Esophagus (tissue), 2 donors: ENCODE measurements around the gene HDAC4. TPM values are rescaled to one million over a fixed set of nuclear protein-coding genes. Genes with fewer than 3 reads are reported as not detected.

ENCODE experiments used
- H3K27ac ChIP-seq, 2 donors: one replicate each; pipeline ENCODE4 v1.5.1; 2013; ENCODE audit warnings: low read depth in 2 of 2, mild to moderate bottlenecking in 2 of 2, inconsistent platforms in 1 of 2, low read length in 1 of 2, moderate library complexity in 1 of 2
- H3K27me3 ChIP-seq, 2 donors: one replicate each; pipeline ENCODE4 v1.6.1; 2013; ENCODE audit warnings: low read length in 2 of 2, control low read depth in 1 of 2, mild to moderate bottlenecking in 1 of 2; ENCODE audit not compliant: insufficient read depth in 2 of 2, control insufficient read depth in 1 of 2
- H3K36me3 ChIP-seq, 2 donors: one replicate each; pipeline ENCODE4 v1.6.1; 2013; ENCODE audit warnings: low read length in 1 of 2; ENCODE audit not compliant: control insufficient read depth in 2 of 2, insufficient read depth in 2 of 2
- H3K4me1 ChIP-seq, 2 donors: one replicate each; pipeline ENCODE4 v1.6.1; 2013; ENCODE audit warnings: low read length in 1 of 2; ENCODE audit not compliant: control insufficient read depth in 2 of 2, insufficient read depth in 2 of 2
- H3K4me3 ChIP-seq, 2 donors: one replicate each; pipeline ENCODE4 v1.5.1; 2013; ENCODE audit warnings: low read length in 2 of 2, mild to moderate bottlenecking in 2 of 2, low read depth in 1 of 2, moderate library complexity in 1 of 2
- H3K9me3 ChIP-seq, 2 donors: one replicate each; pipeline ENCODE4 v1.6.1; 2013; ENCODE audit warnings: mild to moderate bottlenecking in 2 of 2, low read depth in 1 of 2, low read length in 1 of 2, moderate library complexity in 1 of 2; ENCODE audit not compliant: control insufficient read depth in 2 of 2, insufficient read depth in 1 of 2
- WGBS, 2 donors: extraction: QIAGEN DNeasy Blood & Tissue Kit; methylation state at CpG; one replicate each; pipeline ENCODE4 v1.1.7; 2013; 5-methylcytosine and 5-hydroxymethylcytosine counted together
- polyA plus RNA-seq, 2 donors: library from polyadenylated mRNA; stranded (reverse); fragments of 200-250 nt; gene quantifications; one replicate each; pipeline ENCODE4 v1.2.3, GENCODE V29; 2013
- donor health status: healthy with polysubstance abuse.
- donor health status: Bipolar disorder and iron deficiency.

Gene HDAC4
- polyA plus RNA-seq, 2 donors = 5.9 to 10.2 TPM

DNA sequence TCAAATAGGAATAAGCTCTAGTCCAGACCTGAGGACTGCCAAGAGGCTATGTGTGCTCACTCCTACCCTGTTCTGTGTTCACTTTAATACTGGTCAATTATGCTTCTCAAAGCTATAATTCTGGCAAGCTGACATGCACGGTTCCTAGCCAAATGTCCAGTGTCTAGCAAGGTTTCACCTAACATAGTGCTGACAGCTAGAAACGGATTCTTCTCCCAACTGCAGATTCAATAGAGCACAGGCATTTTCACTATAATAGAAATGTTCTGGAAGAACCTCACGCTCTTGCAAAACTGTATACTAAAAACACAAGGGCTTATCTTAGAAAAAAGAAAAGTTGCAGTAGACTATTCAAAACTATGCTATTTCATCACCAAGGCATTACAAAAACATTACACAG lies 45.1 kb downstream of the HDAC4 start:
- Histone ChIP-seq H3K4me3 (no peak overlapping the region), H3K36me3 (peaks cover 8 to 10% of the 10 kb centered on the region in 2 donors), H3K27ac (no peak overlapping the region), H3K27me3 (no peaks in the 10 kb centered on the region), H3K4me1 (peaks cover 5 to 7% of the 10 kb centered on the region in 2 donors), H3K9me3 (no peaks in the 10 kb centered on the region)
- WGBS, 2 donors = 67 to 85% methylated on average over 3 of the region's 3 CpGs

DNA sequence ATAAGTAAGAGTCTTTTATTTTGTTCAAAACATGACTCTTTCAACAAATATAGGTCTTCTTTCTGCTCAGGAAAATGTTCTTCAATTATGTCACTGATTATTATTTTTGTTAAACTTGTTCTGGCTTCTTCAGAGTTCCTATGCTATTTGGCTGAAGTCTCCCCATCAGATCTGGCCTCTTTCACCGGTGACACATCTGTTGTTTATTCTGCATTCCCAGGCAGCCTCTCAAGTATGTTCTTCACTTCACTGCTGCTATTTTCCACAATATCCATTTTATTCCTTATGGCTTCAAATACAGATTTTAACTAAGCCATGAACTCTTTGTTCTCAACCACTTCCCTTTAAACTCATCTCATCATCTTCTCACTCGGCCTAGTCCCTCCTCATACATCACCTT lies 45.7 kb downstream of the HDAC4 start:
- Histone ChIP-seq H3K27me3 (no peaks in the 10 kb centered on the region), H3K4me1 (peaks cover under 1 to 4% of the 10 kb centered on the region in 2 donors), H3K9me3 (no peaks in the 10 kb centered on the region), H3K4me3 (no peak overlapping the region), H3K36me3 (peaks cover 8 to 10% of the 10 kb centered on the region in 2 donors), H3K27ac (no peak overlapping the region)
- 63 to 68% methylated on average over 2 of the region's 2 CpGs for WGBS, 2 donors

DNA sequence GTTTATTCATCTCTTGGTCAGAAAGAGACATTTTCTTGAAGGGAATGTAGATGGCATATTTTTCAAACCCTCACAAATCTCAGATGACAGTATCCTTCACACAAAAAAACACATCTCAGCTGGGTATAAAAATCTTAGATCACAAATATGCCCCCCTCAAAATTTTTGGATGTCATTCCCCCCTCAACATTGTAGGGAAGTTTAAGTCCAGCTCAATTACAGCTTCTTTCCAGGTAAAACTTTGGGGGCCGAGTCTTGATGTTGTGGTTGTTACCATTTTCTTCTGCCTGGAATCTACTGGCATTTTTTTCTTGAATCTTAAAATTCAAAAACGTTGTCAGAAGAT lies 46.1 kb downstream of the HDAC4 start:
- Histone ChIP-seq H3K9me3 (no peaks in the 10 kb centered on the region), H3K4me3 (no peak overlapping the region), H3K36me3 (peaks cover 8 to 11% of the 10 kb centered on the region in 2 donors), H3K27me3 (no peaks in the 10 kb centered on the region), H3K27ac (no peak overlapping the region), H3K4me1 (peaks cover 1 to 4% of the 10 kb centered on the region in 2 donors)
- 88 to 90% methylated on average over 2 of the region's 2 CpGs for WGBS, 2 donors

GRCh38 chr2:239354132-239354790 lies 46.6 kb downstream of the HDAC4 start:
- Histone ChIP-seq H3K36me3 (peaks cover 8 to 14% of the 10 kb centered on the region in 2 donors), H3K27me3 (no peaks in the 10 kb centered on the region), H3K9me3 (no peaks in the 10 kb centered on the region), H3K27ac (no peak overlapping the region), H3K4me1 (peaks cover 5 to 6% of the 10 kb centered on the region in 2 donors), H3K4me3 (no peak overlapping the region)
- 94 to 96% methylated on average over 7 of the region's 7 CpGs for WGBS, 2 donors

DNA sequence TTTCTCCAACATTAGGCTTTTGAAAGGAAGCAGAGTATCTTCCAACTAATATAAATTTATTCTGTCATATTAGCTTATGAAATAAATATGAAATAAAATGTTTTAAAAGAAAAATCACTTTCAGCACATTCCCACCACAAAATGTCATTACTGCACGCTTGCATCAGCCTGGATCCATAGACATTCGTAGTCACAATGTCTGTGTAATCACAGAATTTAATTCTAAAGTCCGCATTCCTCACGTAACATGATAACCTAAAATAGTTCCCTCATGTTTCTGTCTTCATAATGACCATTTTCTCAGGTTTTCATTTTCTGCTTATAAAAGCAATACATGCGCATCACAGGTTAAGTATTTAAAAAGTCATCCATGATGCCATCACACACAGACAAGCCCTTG lies 47.1 kb downstream of the HDAC4 start:
- H3K4me1 ChIP-seq = peaks cover 5 to 9% of the 10 kb centered on the region in 2 donors
- no peaks in the 10 kb centered on the region for H3K27me3 ChIP-seq
- H3K4me3 ChIP-seq = no peak overlapping the region
- H3K9me3 ChIP-seq = no peaks in the 10 kb centered on the region
- WGBS, 2 donors = 97% methylated on average over 5 of the region's 5 CpGs
- H3K27ac ChIP-seq = no peak overlapping the region
- H3K36me3 ChIP-seq = peaks cover 8 to 14% of the 10 kb centered on the region in 2 donors

DNA sequence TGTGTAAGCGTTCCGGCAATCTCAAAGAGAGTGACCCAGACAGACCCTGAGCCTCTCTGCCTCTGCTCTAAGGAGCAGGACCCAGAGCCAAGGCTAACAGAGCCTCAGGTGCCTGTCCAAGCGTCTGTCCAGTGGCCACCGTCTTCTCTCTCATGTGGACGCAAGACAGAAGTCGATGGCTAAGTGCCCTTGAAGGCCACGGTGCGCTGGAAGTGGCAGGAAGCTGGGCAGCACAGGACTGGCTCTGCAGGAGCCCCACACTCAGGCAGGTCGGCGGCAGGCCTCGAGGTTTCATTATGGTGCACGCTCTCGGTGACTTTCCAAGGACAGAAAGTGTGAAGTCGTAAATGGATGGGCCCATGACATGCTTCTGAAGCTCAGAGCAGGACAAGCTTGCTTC lies 49.1 kb downstream of the HDAC4 start:
- H3K27ac ChIP-seq = no peak overlapping the region
- H3K27me3 ChIP-seq = no peaks in the 10 kb centered on the region
- 93 to 94% methylated on average over 14 of the region's 14 CpGs for WGBS, 2 donors
- H3K36me3 ChIP-seq = peaks cover 4 to 14% of the 10 kb centered on the region in 2 donors
- peaks cover 5 to 9% of the 10 kb centered on the region in 2 donors for H3K4me1 ChIP-seq
- no peaks in the 10 kb centered on the region for H3K9me3 ChIP-seq
- no peak overlapping the region for H3K4me3 ChIP-seq

- H3K4me3 ChIP-seq = no peak overlapping the region
- H3K9me3 ChIP-seq = no peaks in the 10 kb centered on the region
- H3K4me1 ChIP-seq = peaks cover 5 to 9% of the 10 kb centered on the region in 2 donors
- peaks cover 4 to 14% of the 10 kb centered on the region in 2 donors for H3K36me3 ChIP-seq
- no peaks in the 10 kb centered on the region for H3K27me3 ChIP-seq
- H3K27ac ChIP-seq = peak overlapping the region in 1 of 2 donors; percentile 53
- WGBS, 2 donors = 64 to 78% methylated on average over 25 of the region's 25 CpGs
Measured at GRCh38 chr2:239349453-239350135, 51.2 kb downstream of the HDAC4 start.

GRCh38 chr2:239348563-239349452 lies 52.0 kb downstream of the HDAC4 start:
- Histone ChIP-seq H3K27ac (peak overlapping the region; percentile 8 to 58), H3K4me3 (no peak overlapping the region), H3K9me3 (no peaks in the 10 kb centered on the region), H3K4me1 (peaks cover 5 to 9% of the 10 kb centered on the region in 2 donors), H3K27me3 (no peaks in the 10 kb centered on the region), H3K36me3 (peaks cover 4 to 14% of the 10 kb centered on the region in 2 donors)
- 85% methylated on average over 28 to 29 of the region's 29 CpGs for WGBS, 2 donors

DNA sequence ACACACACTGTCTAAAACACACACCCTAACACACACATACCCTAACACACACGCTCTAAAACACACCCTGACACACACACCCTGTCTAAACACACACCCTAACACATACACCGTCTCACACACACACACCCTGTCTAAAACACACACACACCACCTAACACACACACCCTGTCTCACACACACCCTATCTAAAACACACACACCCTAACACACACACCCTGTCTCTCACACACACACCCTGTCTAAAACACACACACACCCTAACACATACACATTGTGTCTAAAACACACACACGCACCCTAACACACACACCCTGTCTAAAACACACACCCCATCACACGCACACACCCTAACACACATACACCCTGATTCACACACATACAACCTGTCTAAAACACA lies 54.1 kb downstream of the HDAC4 start:
- WGBS, 2 donors = 89% methylated on average over 4 of the region's 4 CpGs
- peaks cover 3 to 8% of the 10 kb centered on the region in 2 donors for H3K36me3 ChIP-seq
- H3K9me3 ChIP-seq = no peaks in the 10 kb centered on the region
- peaks cover 5 to 9% of the 10 kb centered on the region in 2 donors for H3K4me1 ChIP-seq
- H3K4me3 ChIP-seq = no peak overlapping the region
- H3K27ac ChIP-seq = no peak overlapping the region
- H3K27me3 ChIP-seq = no peaks in the 10 kb centered on the region
